ENCODE results near the gene NFASC. TPM values are rescaled to one million over a fixed set of nuclear protein-coding genes. Genes with fewer than 3 reads are reported as not detected.

NFASC gene
- total and polyA plus RNA-seq, 4 donors: 51.4 to 173 (median 113) TPM

GRCh38 chr1:204971517-204972336 lies 101.1 kb downstream of the NFASC start:
- 71% methylated on average over 6 of the region's 12 CpGs for WGBS (ENCODE audit: insufficient coverage)
- Histone ChIP-seq H3K4me3 (ENCODE audit: low read depth, low read length) (no peak overlapping the region), H3K27me3 (ENCODE audit: control insufficient read depth, insufficient read depth, low read length) (no peaks in the 10 kb centered on the region), H3K36me3 (ENCODE audit: control insufficient read depth, insufficient read depth, low read length) (peaks cover 80% of the 10 kb centered on the region), H3K4me1 (ENCODE audit: control insufficient read depth, insufficient read depth, low read length) (peaks cover 16% of the 10 kb centered on the region), H3K27ac (ENCODE audit: low read depth, low read length) (no peak overlapping the region), H3K9me3 (ENCODE audit: control insufficient read depth, insufficient read depth, low read length) (no peaks in the 10 kb centered on the region)
- no peak for DNase-seq (ENCODE audit: low read depth in 4 of 6, low spot score in 6 of 6)

GRCh38 chr1:204972426-204972825 lies 101.8 kb downstream of the NFASC start:
- H3K9me3 ChIP-seq (ENCODE audit: control insufficient read depth, insufficient read depth, low read length): no peaks in the 10 kb centered on the region
- H3K27ac ChIP-seq (ENCODE audit: low read depth, low read length): no peak overlapping the region
- H3K4me3 ChIP-seq (ENCODE audit: low read depth, low read length): no peak overlapping the region
- no peaks in the 10 kb centered on the region for H3K27me3 ChIP-seq (ENCODE audit: control insufficient read depth, insufficient read depth, low read length)
- peaks cover 16% of the 10 kb centered on the region for H3K4me1 ChIP-seq (ENCODE audit: control insufficient read depth, insufficient read depth, low read length)
- whole genome bisulfite sequencing (ENCODE audit: insufficient coverage): no CpG with 5 or more reads among the region's 1 CpG
- peaks cover 81% of the 10 kb centered on the region for H3K36me3 ChIP-seq (ENCODE audit: control insufficient read depth, insufficient read depth, low read length)
- DNase-seq (ENCODE audit: low read depth in 4 of 6, low spot score in 6 of 6): no peak

GRCh38 chr1:204973449-204973848 lies 102.8 kb downstream of the NFASC start:
- peaks cover 81% of the 10 kb centered on the region for H3K36me3 ChIP-seq (ENCODE audit: control insufficient read depth, insufficient read depth, low read length)
- DNase-seq (ENCODE audit: low read depth in 4 of 6, low spot score in 6 of 6): no peak
- H3K27ac ChIP-seq (ENCODE audit: low read depth, low read length): no peak overlapping the region
- H3K4me1 ChIP-seq (ENCODE audit: control insufficient read depth, insufficient read depth, low read length): peaks cover 8% of the 10 kb centered on the region
- H3K27me3 ChIP-seq (ENCODE audit: control insufficient read depth, insufficient read depth, low read length): no peaks in the 10 kb centered on the region
- WGBS (ENCODE audit: insufficient coverage): 54% methylated on average over 3 of the region's 6 CpGs
- H3K9me3 ChIP-seq (ENCODE audit: control insufficient read depth, insufficient read depth, low read length): no peaks in the 10 kb centered on the region
- H3K4me3 ChIP-seq (ENCODE audit: low read depth, low read length): no peak overlapping the region

GRCh38 chr1:204974327-204974726 lies 103.7 kb downstream of the NFASC start:
- no peaks in the 10 kb centered on the region for H3K27me3 ChIP-seq (ENCODE audit: control insufficient read depth, insufficient read depth, low read length)
- peaks cover 3% of the 10 kb centered on the region for H3K4me1 ChIP-seq (ENCODE audit: control insufficient read depth, insufficient read depth, low read length)
- DNase-seq (ENCODE audit: low read depth in 4 of 6, low spot score in 6 of 6): no peak
- no peak overlapping the region for H3K27ac ChIP-seq (ENCODE audit: low read depth, low read length)
- WGBS (ENCODE audit: insufficient coverage): 63% methylated on average over 2 of the region's 2 CpGs
- H3K36me3 ChIP-seq (ENCODE audit: control insufficient read depth, insufficient read depth, low read length): peaks cover 85% of the 10 kb centered on the region
- no peak overlapping the region for H3K4me3 ChIP-seq (ENCODE audit: low read depth, low read length)
- no peaks in the 10 kb centered on the region for H3K9me3 ChIP-seq (ENCODE audit: control insufficient read depth, insufficient read depth, low read length)

- 80% methylated on average over 7 of the region's 12 CpGs for WGBS (ENCODE audit: insufficient coverage)
- Histone ChIP-seq H3K4me1 (ENCODE audit: control insufficient read depth, insufficient read depth, low read length) (peaks cover 3% of the 10 kb centered on the region), H3K36me3 (ENCODE audit: control insufficient read depth, insufficient read depth, low read length) (peaks cover 84% of the 10 kb centered on the region), H3K4me3 (ENCODE audit: low read depth, low read length) (no peak overlapping the region), H3K27me3 (ENCODE audit: control insufficient read depth, insufficient read depth, low read length) (no peaks in the 10 kb centered on the region), H3K27ac (ENCODE audit: low read depth, low read length) (no peak overlapping the region), H3K9me3 (ENCODE audit: control insufficient read depth, insufficient read depth, low read length) (no peaks in the 10 kb centered on the region)
- DNase-seq (ENCODE audit: low read depth in 4 of 6, low spot score in 6 of 6): no peak
These were observed 104.4 kb downstream of the NFASC start for GRCh38 chr1:204975021-204975420.

GRCh38 chr1:204975568-204976235 lies 105.0 kb downstream of the NFASC start:
- 76% methylated on average over 6 of the region's 8 CpGs for WGBS (ENCODE audit: insufficient coverage)
- Histone ChIP-seq H3K27me3 (ENCODE audit: control insufficient read depth, insufficient read depth, low read length) (no peaks in the 10 kb centered on the region), H3K4me1 (ENCODE audit: control insufficient read depth, insufficient read depth, low read length) (peaks cover 3% of the 10 kb centered on the region), H3K27ac (ENCODE audit: low read depth, low read length) (no peak overlapping the region), H3K36me3 (ENCODE audit: control insufficient read depth, insufficient read depth, low read length) (peaks cover 83% of the 10 kb centered on the region), H3K9me3 (ENCODE audit: control insufficient read depth, insufficient read depth, low read length) (no peaks in the 10 kb centered on the region), H3K4me3 (ENCODE audit: low read depth, low read length) (no peak overlapping the region)
- peak in 3 of 6 donors; percentile 38 to 86 (median 81) for DNase-seq (ENCODE audit: low read depth in 4 of 6, low spot score in 6 of 6)

GRCh38 chr1:204976646-204977045 lies 106.0 kb downstream of the NFASC start:
- Histone ChIP-seq H3K36me3 (ENCODE audit: control insufficient read depth, insufficient read depth, low read length) (peaks cover 78% of the 10 kb centered on the region), H3K27me3 (ENCODE audit: control insufficient read depth, insufficient read depth, low read length) (no peaks in the 10 kb centered on the region), H3K4me1 (ENCODE audit: control insufficient read depth, insufficient read depth, low read length) (peaks cover 3% of the 10 kb centered on the region), H3K4me3 (ENCODE audit: low read depth, low read length) (no peak overlapping the region), H3K9me3 (ENCODE audit: control insufficient read depth, insufficient read depth, low read length) (no peaks in the 10 kb centered on the region), H3K27ac (ENCODE audit: low read depth, low read length) (no peak overlapping the region)
- WGBS (ENCODE audit: insufficient coverage): 90% methylated on average over 12 of the region's 13 CpGs
- DNase-seq (ENCODE audit: low read depth in 4 of 6, low spot score in 6 of 6): no peak

- Histone ChIP-seq H3K27ac (ENCODE audit: low read depth, low read length) (no peak overlapping the region), H3K4me1 (ENCODE audit: control insufficient read depth, insufficient read depth, low read length) (peaks cover 4% of the 10 kb centered on the region), H3K27me3 (ENCODE audit: control insufficient read depth, insufficient read depth, low read length) (no peaks in the 10 kb centered on the region), H3K9me3 (ENCODE audit: control insufficient read depth, insufficient read depth, low read length) (no peaks in the 10 kb centered on the region), H3K4me3 (ENCODE audit: low read depth, low read length) (no peak overlapping the region), H3K36me3 (ENCODE audit: control insufficient read depth, insufficient read depth, low read length) (peaks cover 80% of the 10 kb centered on the region)
- 97% methylated on average over 6 of the region's 8 CpGs for WGBS (ENCODE audit: insufficient coverage)
- no peak for DNase-seq (ENCODE audit: low read depth in 4 of 6, low spot score in 6 of 6)
These were observed 106.7 kb downstream of the NFASC start for GRCh38 chr1:204977318-204977717.

GRCh38 chr1:204978782-204979181 lies 108.1 kb downstream of the NFASC start:
- WGBS (ENCODE audit: insufficient coverage): 96% methylated on average over 11 of the region's 14 CpGs
- Histone ChIP-seq H3K36me3 (ENCODE audit: control insufficient read depth, insufficient read depth, low read length) (peaks cover 85% of the 10 kb centered on the region), H3K27me3 (ENCODE audit: control insufficient read depth, insufficient read depth, low read length) (no peaks in the 10 kb centered on the region), H3K9me3 (ENCODE audit: control insufficient read depth, insufficient read depth, low read length) (no peaks in the 10 kb centered on the region), H3K4me1 (ENCODE audit: control insufficient read depth, insufficient read depth, low read length) (peaks cover 6% of the 10 kb centered on the region), H3K27ac (ENCODE audit: low read depth, low read length) (no peak overlapping the region), H3K4me3 (ENCODE audit: low read depth, low read length) (no peak overlapping the region)
- no peak for DNase-seq (ENCODE audit: low read depth in 4 of 6, low spot score in 6 of 6)

GRCh38 chr1:204979306-204979705 lies 108.6 kb downstream of the NFASC start:
- no peak overlapping the region for H3K4me3 ChIP-seq (ENCODE audit: low read depth, low read length)
- no peak overlapping the region for H3K27ac ChIP-seq (ENCODE audit: low read depth, low read length)
- DNase-seq (ENCODE audit: low read depth in 4 of 6, low spot score in 6 of 6): no peak
- no peaks in the 10 kb centered on the region for H3K9me3 ChIP-seq (ENCODE audit: control insufficient read depth, insufficient read depth, low read length)
- peaks cover 6% of the 10 kb centered on the region for H3K4me1 ChIP-seq (ENCODE audit: control insufficient read depth, insufficient read depth, low read length)
- peaks cover 82% of the 10 kb centered on the region for H3K36me3 ChIP-seq (ENCODE audit: control insufficient read depth, insufficient read depth, low read length)
- WGBS (ENCODE audit: insufficient coverage): 95% methylated on average over 13 of the region's 18 CpGs
- no peaks in the 10 kb centered on the region for H3K27me3 ChIP-seq (ENCODE audit: control insufficient read depth, insufficient read depth, low read length)

Data from spinal cord (tissue), 10 donors.